Stimulated activated CD8-positive, alpha-beta memory T cell treated with anti-CD3 and anti-CD28 coated beads, Interleukin-4, amount 100 ng/mL, for 24 hours (primary cell): ENCODE results near the gene NLRP7.
"Not testable (repeated sequence)": the region's sequence is repeated elsewhere in the genome, so short reads cannot be mapped to it uniquely, and the experiment has no call there.

Source experiments
- DNase-seq: peaks from one replicate; pipeline ENCODE4 v3.0.0-alpha.2; 2020; ENCODE audit warnings: low read depth

Gene NLRP7

GRCh38 chr19:54947381-54947780 lies at the start of gene NLRP7:
TSS of gene NLRP7 (minus strand) at chr19:54947530.
- no peak for DNase-seq

GRCh38 chr19:54995561-54995960 lies 48.2 kb upstream of the NLRP7 start:
- DNase-seq = no peak

GRCh38 chr19:54989531-54989930 lies 42.2 kb upstream of the NLRP7 start:
- DNase-seq = not testable (repeated sequence)

- DNase-seq = not testable (repeated sequence)
Measured at GRCh38 chr19:54982562-54982961, 35.2 kb upstream of the NLRP7 start.

GRCh38 chr19:54973229-54974090 lies 26.1 kb upstream of the NLRP7 start:
- DNase-seq = peak; percentile 0

GRCh38 chr19:54971446-54971845 lies 24.1 kb upstream of the NLRP7 start:
- DNase-seq = not testable (repeated sequence)

- no peak for DNase-seq
Measured at GRCh38 chr19:54969647-54970046, 22.3 kb upstream of the NLRP7 start.

- no peak for DNase-seq
Measured at GRCh38 chr19:54967611-54968010, 20.3 kb upstream of the NLRP7 start.

- DNase-seq = not testable (repeated sequence)
Measured at GRCh38 chr19:54965055-54965454, 17.7 kb upstream of the NLRP7 start.

- no peak for DNase-seq
Measured at GRCh38 chr19:54959840-54960239, 12.5 kb upstream of the NLRP7 start.

- no peak for DNase-seq
Measured at GRCh38 chr19:54955376-54955775, 8.0 kb upstream of the NLRP7 start.

- DNase-seq = not testable (repeated sequence)
Measured at GRCh38 chr19:54953345-54953713, 6.0 kb upstream of the NLRP7 start.

GRCh38 chr19:54952591-54953344 lies 5.4 kb upstream of the NLRP7 start:
- no peak for DNase-seq

GRCh38 chr19:54950580-54950979 lies 3.2 kb upstream of the NLRP7 start:
- DNase-seq = not testable (repeated sequence)

GRCh38 chr19:54949412-54949811 lies 2.1 kb upstream of the NLRP7 start:
- no peak for DNase-seq

- not testable (repeated sequence) for DNase-seq
Measured at GRCh38 chr19:54943772-54944361, 3.5 kb downstream of the NLRP7 start.

- not testable (repeated sequence) for DNase-seq
Measured at GRCh38 chr19:54939538-54939937, 7.8 kb downstream of the NLRP7 start.

- DNase-seq = no peak
Measured at GRCh38 chr19:54938906-54939305, 8.4 kb downstream of the NLRP7 start.

- DNase-seq = no peak
Measured at GRCh38 chr19:54937926-54938325, 9.4 kb downstream of the NLRP7 start.

- DNase-seq = no peak
Measured at GRCh38 chr19:54928299-54928698, 19.0 kb downstream of the NLRP7 start.

GRCh38 chr19:54923276-54923675 lies 24.1 kb downstream of the NLRP7 start:
- DNase-seq = no peak

- no peak for DNase-seq
Measured at GRCh38 chr19:54921082-54921481, 26.2 kb downstream of the NLRP7 start.
